ENCODE measurements around the gene GRAP. TPM values are rescaled to one million over a fixed set of nuclear protein-coding genes. Genes with fewer than 3 reads are reported as not detected.
A peak's percentile ranks its signal among the peaks of the same experiment; 100 is the strongest.
"Not testable (repeated sequence)": the region's sequence is repeated elsewhere in the genome, so short reads cannot be mapped to it uniquely, and the experiment has no call there.

GRAP gene
- total and polyA plus RNA-seq, 5 donors = 2.3 to 4.1 (median 3.2) TPM

DNA sequence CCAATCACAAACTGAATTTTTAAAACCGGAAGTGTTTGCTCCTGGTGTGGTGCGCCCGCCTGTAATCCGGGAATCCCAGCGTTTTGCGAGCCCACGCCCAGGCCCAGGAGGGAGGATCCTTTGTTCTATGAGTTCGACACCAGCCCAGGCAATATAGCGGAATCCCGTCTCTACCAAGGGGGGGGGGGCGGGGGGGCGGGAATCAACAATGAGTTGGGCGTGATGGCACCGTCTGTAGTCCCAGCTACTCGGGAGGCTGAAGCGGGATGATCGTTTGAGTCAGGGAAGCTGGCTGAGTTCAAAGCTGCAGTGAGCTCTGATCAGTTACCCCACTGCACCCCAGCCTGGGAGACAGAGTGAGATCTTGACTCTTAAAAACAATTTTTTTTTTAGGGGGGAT, 17.6 kb upstream of the GRAP start:
- H3K4me1 ChIP-seq (ENCODE audit: control insufficient read depth, insufficient read depth, low read length); H3K27ac ChIP-seq (ENCODE audit: low read length); DNase-seq; H3K4me3 ChIP-seq (ENCODE audit: low read length); ATAC-seq; intact Hi-C loops (cut with DNase I); H3K9me3 ChIP-seq (ENCODE audit: control insufficient read depth, low read length); H3K27me3 ChIP-seq (ENCODE audit: control insufficient read depth, insufficient read depth): not testable (repeated sequence)
- 0% methylated on average over 10 of the region's 17 CpGs for WGBS

DNA sequence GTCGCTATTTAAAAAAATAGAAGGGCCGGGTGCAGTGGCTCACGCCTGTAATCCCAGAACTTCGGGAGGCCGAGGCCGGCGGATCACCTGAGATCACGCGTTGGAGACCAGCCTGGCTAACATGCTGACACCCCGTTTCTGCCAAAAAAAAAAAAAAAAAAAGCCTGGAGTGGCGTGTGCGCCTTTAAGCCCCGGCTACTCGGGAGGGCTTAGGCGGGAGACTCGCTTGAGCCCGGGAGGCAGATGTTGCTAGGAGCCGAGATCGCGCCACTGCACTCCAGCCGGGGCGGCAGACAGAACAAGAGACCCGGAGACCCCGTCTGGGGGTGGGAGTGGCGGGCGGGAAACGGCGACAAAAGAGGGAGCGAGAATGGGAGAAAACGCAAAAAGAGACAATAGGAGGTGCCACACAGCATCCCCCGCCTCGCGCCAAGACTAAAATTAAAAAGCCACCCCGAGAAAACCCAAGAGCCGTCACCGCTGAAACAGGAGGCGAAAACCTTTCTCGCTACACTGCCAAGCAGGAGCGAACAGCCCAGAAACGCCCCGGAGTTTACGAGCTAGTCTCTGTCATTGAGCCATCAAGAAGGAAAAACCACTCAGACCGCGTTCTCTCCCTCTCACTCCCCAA, 16.7 kb upstream of the GRAP start:
- H3K4me3 ChIP-seq (ENCODE audit: low read length); intact Hi-C loops (cut with DNase I): not testable (repeated sequence)

DNA sequence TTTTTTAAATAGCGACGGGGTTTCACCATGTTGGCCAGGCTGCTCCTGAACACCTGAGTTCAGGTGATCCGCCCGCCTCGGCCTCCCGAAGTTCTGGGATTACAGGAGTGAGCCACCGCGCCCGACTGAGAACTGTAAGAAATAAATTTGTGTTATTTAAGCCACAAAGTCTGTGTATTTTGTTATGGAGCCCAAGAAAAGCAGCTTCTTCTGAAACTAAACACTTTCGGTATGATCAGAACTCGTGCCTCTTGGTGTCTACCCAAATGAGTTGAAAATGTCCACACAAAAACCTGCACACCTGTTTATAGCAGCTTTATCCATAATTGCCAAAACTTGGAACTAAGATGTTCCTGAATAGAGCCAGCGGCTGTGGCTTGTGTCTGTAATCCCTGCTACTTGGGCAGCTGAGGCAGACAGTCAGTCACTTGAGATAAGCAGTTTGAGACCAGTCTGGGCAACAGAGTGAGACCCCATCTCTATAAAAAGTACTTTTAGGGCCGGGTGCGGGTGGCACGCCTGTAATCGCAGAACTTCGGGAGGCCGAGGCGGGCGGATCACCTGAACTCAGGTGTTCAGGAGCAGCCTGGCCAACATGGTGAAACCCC, 16.1 kb upstream of the GRAP start:
- WGBS = no CpG with 5 or more reads among the region's 20 CpGs
- H3K4me1 ChIP-seq (ENCODE audit: control insufficient read depth, insufficient read depth, low read length) = not testable (repeated sequence)
- peak; percentile 95 to 96 for ATAC-seq

More for the DNA sequence above, 16.7 kb upstream of the GRAP start:
- not testable (repeated sequence) for H3K4me1 ChIP-seq (ENCODE audit: control insufficient read depth, insufficient read depth, low read length); H3K27ac ChIP-seq (ENCODE audit: low read length); H3K27me3 ChIP-seq (ENCODE audit: control insufficient read depth, insufficient read depth); H3K9me3 ChIP-seq (ENCODE audit: control insufficient read depth, low read length)
- WGBS = under 1% methylated on average over 24 of the region's 44 CpGs
- peak; percentile 34 to 35 for ATAC-seq
- DNase-seq = peak; percentile 75 to 87 (median 87)

DNA sequence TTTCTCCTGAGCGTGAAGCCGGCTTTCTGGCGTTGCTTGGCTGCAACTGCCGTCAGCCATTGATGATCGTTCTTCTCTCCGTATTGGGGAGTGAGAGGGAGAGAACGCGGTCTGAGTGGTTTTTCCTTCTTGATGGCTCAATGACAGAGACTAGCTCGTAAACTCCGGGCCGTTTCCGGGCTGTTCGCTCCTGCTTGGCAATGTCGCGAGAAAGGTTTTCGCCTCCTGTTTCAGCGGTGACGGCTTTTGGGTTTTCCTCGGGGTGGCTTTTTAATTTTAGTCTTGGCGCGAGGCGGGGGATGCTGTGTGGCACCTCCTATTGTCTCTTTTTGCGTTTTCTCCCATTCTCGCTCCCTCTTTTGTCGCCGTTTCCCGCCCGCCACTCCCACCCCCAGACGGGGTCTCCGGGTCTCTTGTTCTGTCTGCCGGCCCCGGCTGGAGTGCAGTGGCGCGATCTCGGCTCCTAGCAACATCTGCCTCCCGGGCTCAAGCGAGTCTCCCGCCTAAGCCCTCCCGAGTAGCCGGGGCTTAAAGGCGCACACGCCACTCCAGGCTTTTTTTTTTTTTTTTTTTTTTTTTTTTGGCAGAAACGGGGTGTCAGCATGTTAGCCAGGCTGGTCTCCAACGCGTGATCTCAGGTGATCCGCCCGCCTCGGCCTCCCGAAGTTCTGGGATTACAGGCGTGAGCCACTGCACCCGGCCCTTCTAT, 15.4 kb upstream of the GRAP start:
- DNase-seq (peak; percentile 46 to 84 (median 66)), ATAC-seq (peak; percentile 45 to 58)
- H3K27me3 ChIP-seq (ENCODE audit: control insufficient read depth, insufficient read depth); H3K4me1 ChIP-seq (ENCODE audit: control insufficient read depth, insufficient read depth, low read length); H3K4me3 ChIP-seq (ENCODE audit: low read length); H3K9me3 ChIP-seq (ENCODE audit: control insufficient read depth, low read length); intact Hi-C loops (cut with DNase I); H3K27ac ChIP-seq (ENCODE audit: low read length): not testable (repeated sequence)
- under 1% methylated on average over 21 of the region's 51 CpGs for WGBS

More for the DNA sequence above, 16.1 kb upstream of the GRAP start:
- H3K27ac ChIP-seq (ENCODE audit: low read length); H3K9me3 ChIP-seq (ENCODE audit: control insufficient read depth, low read length); DNase-seq; H3K27me3 ChIP-seq (ENCODE audit: control insufficient read depth, insufficient read depth); H3K4me3 ChIP-seq (ENCODE audit: low read length); intact Hi-C loops (cut with DNase I): not testable (repeated sequence)

DNA sequence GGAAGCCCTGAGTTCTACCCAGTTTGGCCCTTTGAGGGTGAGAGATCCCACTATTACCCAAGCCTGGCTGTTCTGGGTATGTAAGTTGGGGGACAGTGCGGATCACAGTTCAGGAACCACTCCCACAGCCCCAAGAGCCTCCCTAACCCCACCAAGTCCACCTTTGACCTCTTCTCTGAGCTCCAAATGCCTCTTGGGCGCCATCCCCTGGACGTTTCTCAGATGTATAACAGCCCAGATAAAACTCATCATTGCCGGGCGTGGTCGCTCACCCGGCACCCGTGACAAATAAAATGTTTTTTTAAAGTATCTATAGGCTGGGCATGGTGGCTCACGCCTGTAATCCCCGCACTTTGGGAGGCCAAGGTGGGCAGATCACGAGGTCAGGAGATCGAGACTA, 8.7 kb upstream of the GRAP start:
- H3K27ac ChIP-seq (ENCODE audit: low read length); H3K4me3 ChIP-seq (ENCODE audit: low read length); intact Hi-C loops (cut with DNase I); H3K9me3 ChIP-seq (ENCODE audit: control insufficient read depth, low read length); H3K4me1 ChIP-seq (ENCODE audit: control insufficient read depth, insufficient read depth, low read length); DNase-seq; H3K27me3 ChIP-seq (ENCODE audit: control insufficient read depth, insufficient read depth): not testable (repeated sequence)
- peak; percentile 67 to 70 for ATAC-seq
- WGBS = no CpG with 5 or more reads among the region's 12 CpGs

DNA sequence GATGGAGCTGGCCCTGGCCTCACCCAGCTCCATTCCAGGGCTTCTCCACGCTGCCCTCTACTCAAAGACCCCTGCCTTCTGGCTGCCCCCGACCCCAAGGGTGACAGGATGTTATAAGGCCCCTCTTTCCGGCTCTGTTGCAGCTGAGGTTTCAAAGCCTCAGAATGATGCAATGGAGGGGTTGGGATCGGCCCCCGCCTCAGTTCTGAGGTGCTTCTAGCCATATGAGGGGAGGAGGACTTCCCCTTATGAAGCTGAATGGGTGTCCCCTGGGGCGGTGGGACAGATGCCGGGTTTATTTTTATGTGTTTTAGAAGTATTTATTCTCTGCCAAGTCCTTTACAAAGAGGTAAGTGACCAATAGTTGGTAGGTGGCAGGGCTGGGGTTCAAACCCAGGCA, 2.1 kb upstream of the GRAP start:
- H3K27ac ChIP-seq (ENCODE audit: low read length); H3K4me1 ChIP-seq (ENCODE audit: control insufficient read depth, insufficient read depth, low read length); H3K4me3 ChIP-seq (ENCODE audit: low read length); DNase-seq; ATAC-seq; intact Hi-C loops (cut with DNase I); H3K9me3 ChIP-seq (ENCODE audit: control insufficient read depth, low read length); H3K27me3 ChIP-seq (ENCODE audit: control insufficient read depth, insufficient read depth): not testable (repeated sequence)
- WGBS = 77% methylated on average over 4 of the region's 7 CpGs

DNA sequence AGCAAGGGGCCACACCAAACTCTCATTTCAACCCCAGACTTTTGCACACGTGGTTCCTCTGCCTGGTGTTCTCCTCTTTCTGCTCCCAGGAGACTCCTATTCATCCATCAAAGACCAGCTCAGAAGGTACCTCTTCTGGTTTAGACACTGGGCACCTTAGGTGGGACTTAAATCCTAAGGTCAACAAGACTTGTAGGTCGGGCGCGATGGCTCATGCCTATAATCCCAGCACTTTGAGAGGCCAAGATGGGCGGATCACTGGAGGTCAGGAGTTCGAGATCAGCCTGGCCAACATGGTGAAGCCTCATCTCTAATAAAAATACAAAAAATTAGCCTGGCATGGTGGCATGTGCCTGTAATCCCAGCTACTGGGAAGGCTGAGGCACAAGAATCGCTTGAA, 753 bp upstream of the GRAP start:
- intact Hi-C loops (cut with DNase I); H3K4me3 ChIP-seq (ENCODE audit: low read length); H3K27me3 ChIP-seq (ENCODE audit: control insufficient read depth, insufficient read depth); H3K9me3 ChIP-seq (ENCODE audit: control insufficient read depth, low read length); DNase-seq; ATAC-seq; H3K4me1 ChIP-seq (ENCODE audit: control insufficient read depth, insufficient read depth, low read length); H3K27ac ChIP-seq (ENCODE audit: low read length): not testable (repeated sequence)
- WGBS = 91% methylated on average over 5 of the region's 7 CpGs

DNA sequence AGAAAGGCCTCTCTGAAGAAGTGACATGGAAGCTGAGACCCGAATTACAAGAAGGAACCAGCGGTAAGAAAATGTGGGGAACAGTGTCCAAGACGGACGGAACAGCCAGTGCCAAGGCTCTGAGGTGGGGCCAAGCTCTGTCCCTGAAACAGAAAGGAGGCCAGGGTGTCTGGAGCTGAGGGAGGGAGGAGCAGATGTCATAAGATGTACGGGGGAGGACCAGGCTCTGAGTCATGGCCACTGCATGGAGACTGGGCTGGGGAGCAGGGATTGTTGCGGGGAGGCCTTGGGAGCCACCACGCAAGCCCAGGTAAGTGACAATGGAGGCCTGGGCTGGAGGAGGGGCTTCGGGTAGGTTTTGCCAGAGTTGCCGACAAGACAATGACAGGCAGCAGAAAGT, 2.1 kb downstream of the GRAP start:
- intact Hi-C loops (cut with DNase I); H3K9me3 ChIP-seq (ENCODE audit: control insufficient read depth, low read length): not testable (repeated sequence)
- WGBS = no CpG with 5 or more reads among the region's 9 CpGs

DNA sequence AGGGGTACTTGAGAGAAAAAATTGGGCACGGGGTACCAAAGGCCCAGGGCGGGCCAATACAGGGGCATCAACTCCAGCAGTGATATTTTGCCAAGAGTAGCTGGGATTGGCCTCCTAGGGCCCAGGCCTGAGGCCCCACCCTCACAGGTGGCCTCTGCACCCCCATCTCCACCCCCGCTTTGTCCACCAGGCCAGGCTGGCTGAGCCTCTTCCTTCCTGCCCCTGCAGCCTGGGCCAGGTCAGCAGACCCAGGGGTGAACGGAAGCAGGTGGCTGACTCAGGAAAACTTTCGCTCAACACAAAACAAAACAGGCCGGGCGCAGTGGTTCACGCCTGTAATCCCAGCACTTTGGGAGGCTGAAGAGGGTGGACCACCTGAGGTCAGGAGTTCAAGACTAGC, 3.7 kb downstream of the GRAP start:
- H3K4me3 ChIP-seq (ENCODE audit: low read length); DNase-seq; H3K27me3 ChIP-seq (ENCODE audit: control insufficient read depth, insufficient read depth); H3K4me1 ChIP-seq (ENCODE audit: control insufficient read depth, insufficient read depth, low read length); intact Hi-C loops (cut with DNase I); H3K9me3 ChIP-seq (ENCODE audit: control insufficient read depth, low read length); H3K27ac ChIP-seq (ENCODE audit: low read length): not testable (repeated sequence)
- peak in 1 of 2 donors; percentile 36 for ATAC-seq
- WGBS = no CpG with 5 or more reads among the region's 8 CpGs

More for the DNA sequence above, 2.1 kb downstream of the GRAP start:
- not testable (repeated sequence) for DNase-seq; H3K4me1 ChIP-seq (ENCODE audit: control insufficient read depth, insufficient read depth, low read length); H3K4me3 ChIP-seq (ENCODE audit: low read length); H3K27me3 ChIP-seq (ENCODE audit: control insufficient read depth, insufficient read depth); ATAC-seq; H3K27ac ChIP-seq (ENCODE audit: low read length)

DNA sequence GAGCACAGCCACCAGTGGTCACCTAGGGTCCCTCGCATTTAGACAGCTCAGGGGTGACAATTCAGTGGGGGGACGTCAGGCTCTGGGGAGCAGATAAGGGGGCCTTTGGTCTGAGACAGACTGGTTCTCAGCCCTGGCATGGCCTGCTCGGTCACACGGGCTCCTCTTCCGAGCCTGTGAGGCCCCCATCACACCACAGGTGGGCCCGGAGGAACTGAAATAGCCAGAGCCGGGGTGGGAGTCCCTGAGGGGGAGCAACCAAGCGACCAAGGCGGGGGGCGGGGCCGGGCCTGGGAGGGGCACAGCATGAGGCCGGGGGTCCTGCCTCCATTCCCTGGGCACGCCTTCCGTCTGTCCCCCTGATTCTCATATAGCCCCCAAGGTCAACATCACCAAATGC, 4.4 kb downstream of the GRAP start:
- H3K27me3 ChIP-seq (ENCODE audit: control insufficient read depth, insufficient read depth); ATAC-seq; H3K9me3 ChIP-seq (ENCODE audit: control insufficient read depth, low read length); H3K27ac ChIP-seq (ENCODE audit: low read length); H3K4me3 ChIP-seq (ENCODE audit: low read length); H3K4me1 ChIP-seq (ENCODE audit: control insufficient read depth, insufficient read depth, low read length); intact Hi-C loops (cut with DNase I); DNase-seq: not testable (repeated sequence)
- no CpG with 5 or more reads among the region's 14 CpGs for WGBS

DNA sequence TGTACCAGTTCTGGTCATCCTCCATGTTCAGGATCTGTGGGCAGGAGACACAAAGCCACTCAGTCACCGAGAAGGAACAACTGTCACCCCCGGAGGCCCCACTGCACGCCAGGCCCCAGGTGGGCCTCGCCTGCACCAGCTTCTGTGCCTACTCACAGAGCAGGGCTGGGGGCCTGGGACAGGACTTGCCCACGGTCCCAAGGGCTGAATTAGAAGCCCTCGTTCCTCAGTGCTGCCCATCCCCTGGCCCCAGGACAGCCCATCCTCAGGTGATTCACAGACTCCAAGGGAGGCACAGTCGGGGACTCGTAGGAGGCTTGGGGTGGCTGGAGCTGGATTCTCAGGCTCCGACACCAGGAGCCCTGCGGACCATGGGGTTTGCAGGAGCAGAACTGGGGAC, 4.9 kb downstream of the GRAP start:
- H3K9me3 ChIP-seq (ENCODE audit: control insufficient read depth, low read length); DNase-seq; H3K4me3 ChIP-seq (ENCODE audit: low read length); intact Hi-C loops (cut with DNase I); H3K4me1 ChIP-seq (ENCODE audit: control insufficient read depth, insufficient read depth, low read length); H3K27me3 ChIP-seq (ENCODE audit: control insufficient read depth, insufficient read depth); H3K27ac ChIP-seq (ENCODE audit: low read length); ATAC-seq: not testable (repeated sequence)
- WGBS = 88% methylated on average over 3 of the region's 10 CpGs

Data from right cardiac atrium (tissue), 5 donors.